Osteoblast (primary cell): ENCODE results near the gene FNIP2. TPM values are rescaled to one million over a fixed set of nuclear protein-coding genes. Genes with fewer than 3 reads are reported as not detected.
A peak's percentile ranks its signal among the peaks of the same experiment; 100 is the strongest.
"Not testable (repeated sequence)": the region's sequence is repeated elsewhere in the genome, so short reads cannot be mapped to it uniquely, and the experiment has no call there.

ENCODE experiments used
- DNase-seq: peaks from one replicate; pipeline ENCODE4 v3.0.0; 2011; ENCODE audit warnings: low spot score, mixed read lengths; ENCODE audit not compliant: insufficient read length; ENCODE audit errors: missing footprints
- H2AFZ ChIP-seq: 2 replicates; pipeline ENCODE4 v1.6.0; 2011; ENCODE audit warnings: mild to moderate bottlenecking, low read length
- H3K27ac ChIP-seq: 2 replicates; pipeline ENCODE4 v1.5.1; 2011; ENCODE audit warnings: mild to moderate bottlenecking, low read depth, low read length, moderate library complexity
- H3K27me3 ChIP-seq: 2 replicates; pipeline ENCODE4 v1.6.0; 2012; ENCODE audit warnings: mild to moderate bottlenecking, control low read depth, inconsistent platforms, low read length, moderate library complexity; ENCODE audit not compliant: insufficient read depth
- H3K36me3 ChIP-seq: 2 replicates; pipeline ENCODE4 v1.5.1; 2011; ENCODE audit warnings: mild to moderate bottlenecking, low read length, control low read depth, moderate library complexity; ENCODE audit not compliant: insufficient read depth
- H3K4me1 ChIP-seq: 2 replicates; pipeline ENCODE4 v1.5.1; 2011; ENCODE audit warnings: mild to moderate bottlenecking, low read length, control low read depth, moderate library complexity; ENCODE audit not compliant: insufficient read depth
- H3K4me2 ChIP-seq: 2 replicates; pipeline ENCODE4 v1.6.0; 2011; ENCODE audit warnings: mild to moderate bottlenecking, low read length; ENCODE audit not compliant: insufficient read depth
- H3K4me3 ChIP-seq: fragments of 200-600 bp; sonication (generic); 3 replicates; pipeline ENCODE4 v1.5.1; 2012; ENCODE audit warnings: mild to moderate bottlenecking, low read length, inconsistent platforms; ENCODE audit not compliant: insufficient read depth
- H3K79me2 ChIP-seq: 2 replicates; pipeline ENCODE4 v1.6.0; 2012; ENCODE audit warnings: mild to moderate bottlenecking, low read length, control low read depth, inconsistent platforms; ENCODE audit not compliant: insufficient read depth
- H3K9me3 ChIP-seq: 2 replicates; pipeline ENCODE4 v1.5.1; 2011; ENCODE audit warnings: low read depth, low read length, control low read depth
- H4K20me1 ChIP-seq: 2 replicates; pipeline ENCODE4 v1.6.0; 2012; ENCODE audit warnings: mild to moderate bottlenecking, low read length, control low read depth; ENCODE audit not compliant: insufficient read depth
- total RNA-seq: library from RNA; depleted of rRNA; stranded (reverse); fragments of >200 nt; gene quantifications from 2 replicates; pipeline ENCODE4 v1.2.3, GENCODE V29; 2012
- TF ChIP-seq, protein P1 (sequence below): IDR thresholded peaks from 2 replicates; pipeline ENCODE4 v1.5.1; 2011; ENCODE audit warnings: mild to moderate bottlenecking, low read depth, low read length, moderate library complexity; ENCODE audit errors: extremely low read depth

Gene FNIP2
- total RNA-seq, 1 donor = 78.9 TPM

GRCh38 chr4:158894826-158895225 is 126.0 kb downstream of the FNIP2 start:
- peaks cover 7% of the 10 kb centered on the region for H3K4me1 ChIP-seq
- H3K27me3 ChIP-seq = no peaks in the 10 kb centered on the region
- H3K27ac ChIP-seq = no peak overlapping the region
- H3K79me2 ChIP-seq = peaks cover 6% of the 10 kb centered on the region
- TF ChIP-seq, protein P1, sequence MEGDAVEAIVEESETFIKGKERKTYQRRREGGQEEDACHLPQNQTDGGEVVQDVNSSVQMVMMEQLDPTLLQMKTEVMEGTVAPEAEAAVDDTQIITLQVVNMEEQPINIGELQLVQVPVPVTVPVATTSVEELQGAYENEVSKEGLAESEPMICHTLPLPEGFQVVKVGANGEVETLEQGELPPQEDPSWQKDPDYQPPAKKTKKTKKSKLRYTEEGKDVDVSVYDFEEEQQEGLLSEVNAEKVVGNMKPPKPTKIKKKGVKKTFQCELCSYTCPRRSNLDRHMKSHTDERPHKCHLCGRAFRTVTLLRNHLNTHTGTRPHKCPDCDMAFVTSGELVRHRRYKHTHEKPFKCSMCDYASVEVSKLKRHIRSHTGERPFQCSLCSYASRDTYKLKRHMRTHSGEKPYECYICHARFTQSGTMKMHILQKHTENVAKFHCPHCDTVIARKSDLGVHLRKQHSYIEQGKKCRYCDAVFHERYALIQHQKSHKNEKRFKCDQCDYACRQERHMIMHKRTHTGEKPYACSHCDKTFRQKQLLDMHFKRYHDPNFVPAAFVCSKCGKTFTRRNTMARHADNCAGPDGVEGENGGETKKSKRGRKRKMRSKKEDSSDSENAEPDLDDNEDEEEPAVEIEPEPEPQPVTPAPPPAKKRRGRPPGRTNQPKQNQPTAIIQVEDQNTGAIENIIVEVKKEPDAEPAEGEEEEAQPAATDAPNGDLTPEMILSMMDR = no peak
- no peaks in the 10 kb centered on the region for H4K20me1 ChIP-seq
- no peak for DNase-seq
- H3K4me2 ChIP-seq = no peak overlapping the region
- H3K36me3 ChIP-seq = peaks cover 15% of the 10 kb centered on the region
- H3K4me3 ChIP-seq = no peak overlapping the region
- no peak overlapping the region for H2AFZ ChIP-seq
- no peaks in the 10 kb centered on the region for H3K9me3 ChIP-seq

DNA sequence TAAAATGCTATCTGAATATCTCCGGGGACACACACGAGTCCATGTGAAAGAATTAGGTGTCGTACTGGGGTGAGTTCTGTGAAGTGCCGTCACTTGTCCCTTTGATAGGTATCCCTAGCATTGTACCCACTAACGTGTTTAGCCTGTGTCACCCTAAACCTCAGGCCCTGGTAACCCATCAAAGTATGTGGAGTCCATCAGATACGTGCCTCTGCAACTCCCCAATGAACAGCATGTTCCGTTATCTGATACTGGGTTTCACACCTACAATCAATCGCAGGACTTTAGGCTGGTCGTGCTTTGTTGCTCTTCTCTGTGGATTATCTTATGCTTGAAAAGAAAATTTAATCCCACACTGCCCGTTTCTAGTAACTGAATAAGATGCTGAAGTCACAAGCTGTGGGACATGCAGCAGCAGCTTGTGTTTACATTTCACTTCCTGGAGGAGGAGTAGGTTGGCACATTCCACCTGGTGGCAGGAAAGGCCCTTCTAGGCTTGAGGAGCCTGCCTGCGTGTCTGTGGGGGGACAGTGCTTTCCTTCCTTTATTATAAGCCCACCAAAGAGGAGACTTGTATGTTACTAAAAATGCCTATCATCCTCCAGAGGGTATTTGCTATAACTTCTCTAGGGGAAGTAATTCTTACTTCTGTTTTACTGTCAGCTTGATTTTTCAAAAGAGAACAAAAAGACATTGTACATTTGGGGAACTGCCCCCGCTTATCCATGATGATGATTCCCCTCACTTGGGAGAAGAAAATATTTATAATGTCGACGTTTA is 127.2 kb downstream of the FNIP2 start:
- Histone ChIP-seq H2AFZ (no peak overlapping the region), H3K27ac (no peak overlapping the region), H3K9me3 (no peaks in the 10 kb centered on the region), H3K4me2 (no peak overlapping the region), H3K4me1 (peaks cover 7% of the 10 kb centered on the region), H3K79me2 (peaks cover 10% of the 10 kb centered on the region), H4K20me1 (no peaks in the 10 kb centered on the region), H3K36me3 (peaks cover 15% of the 10 kb centered on the region), H3K4me3 (no peak overlapping the region), H3K27me3 (no peaks in the 10 kb centered on the region)
- TF ChIP-seq, protein P1 = no peak
- DNase-seq = no peak

GRCh38 chr4:158896577-158897238 is 127.9 kb downstream of the FNIP2 start:
- DNase-seq, H3K4me1 ChIP-seq, H4K20me1 ChIP-seq, H2AFZ ChIP-seq, H3K4me3 ChIP-seq, H3K9me3 ChIP-seq, H3K36me3 ChIP-seq, H3K27me3 ChIP-seq, H3K4me2 ChIP-seq, H3K27ac ChIP-seq: not testable (repeated sequence)
- H3K79me2 ChIP-seq = peaks cover 10% of the 10 kb centered on the region

DNA sequence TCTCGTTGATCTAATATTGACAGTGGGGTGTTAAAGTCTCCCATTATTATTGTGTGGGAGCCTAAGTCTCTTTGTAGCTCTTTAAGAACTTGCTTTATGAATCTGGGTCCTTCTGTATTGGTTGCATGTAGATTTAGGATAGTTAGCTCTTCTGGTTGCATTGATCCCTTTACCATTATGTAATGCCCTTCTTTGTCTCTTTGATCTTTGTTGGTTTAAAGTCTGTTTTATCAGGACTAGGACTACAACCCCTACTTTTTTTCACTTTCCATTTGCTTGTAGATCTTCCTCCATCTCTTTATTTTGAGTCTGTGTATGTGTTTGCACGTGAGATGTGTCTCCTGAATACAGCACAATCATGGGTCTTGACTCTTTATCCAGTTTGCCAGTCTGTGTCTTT is 131.6 kb downstream of the FNIP2 start:
- H3K4me2 ChIP-seq, H3K9me3 ChIP-seq, H3K27ac ChIP-seq, H4K20me1 ChIP-seq, DNase-seq, H3K27me3 ChIP-seq, H3K36me3 ChIP-seq, H3K4me3 ChIP-seq, H2AFZ ChIP-seq: not testable (repeated sequence)
- H3K4me1 ChIP-seq = peaks cover 14% of the 10 kb centered on the region
- peaks cover 10% of the 10 kb centered on the region for H3K79me2 ChIP-seq

- not testable (repeated sequence) for H2AFZ ChIP-seq, H4K20me1 ChIP-seq, H3K4me2 ChIP-seq, H3K4me1 ChIP-seq, H3K4me3 ChIP-seq, H3K27me3 ChIP-seq, DNase-seq, H3K9me3 ChIP-seq, H3K36me3 ChIP-seq
- peaks cover 10% of the 10 kb centered on the region for H3K79me2 ChIP-seq
- peak overlapping the region; percentile 7 for H3K27ac ChIP-seq
These were observed 133.7 kb downstream of the FNIP2 start for GRCh38 chr4:158902280-158903078.
